Measurements from ENCODE around the gene ANKRD7.

ANKRD7 gene

GRCh38 chr7:118252087-118252486, 27.6 kb downstream of the ANKRD7 start:
- no peak overlapping the region for H3K4me3 ChIP-seq (IDR thresholded peaks at IDR 0.05; ENCODE audit: insufficient read depth, low read depth, low read length)
- no peaks in the 10 kb centered on the region for H3K36me3 ChIP-seq (ENCODE audit: insufficient read depth)
- no peak overlapping the region for H3K27ac ChIP-seq
- no peaks in the 10 kb centered on the region for H3K79me2 ChIP-seq (ENCODE audit: insufficient read depth, low read depth)
- no peaks in the 10 kb centered on the region for H3K4me1 ChIP-seq (ENCODE audit: low read depth, poor library complexity, severe bottlenecking)
- no peaks in the 10 kb centered on the region for H4K20me1 ChIP-seq (ENCODE audit: insufficient read depth)
- no peak overlapping the region for H3K9ac ChIP-seq
- no peak overlapping the region for H3K4me2 ChIP-seq
- no peak overlapping the region for H2AFZ ChIP-seq (ENCODE audit: low read depth)
- TF ChIP-seq, protein P1, sequence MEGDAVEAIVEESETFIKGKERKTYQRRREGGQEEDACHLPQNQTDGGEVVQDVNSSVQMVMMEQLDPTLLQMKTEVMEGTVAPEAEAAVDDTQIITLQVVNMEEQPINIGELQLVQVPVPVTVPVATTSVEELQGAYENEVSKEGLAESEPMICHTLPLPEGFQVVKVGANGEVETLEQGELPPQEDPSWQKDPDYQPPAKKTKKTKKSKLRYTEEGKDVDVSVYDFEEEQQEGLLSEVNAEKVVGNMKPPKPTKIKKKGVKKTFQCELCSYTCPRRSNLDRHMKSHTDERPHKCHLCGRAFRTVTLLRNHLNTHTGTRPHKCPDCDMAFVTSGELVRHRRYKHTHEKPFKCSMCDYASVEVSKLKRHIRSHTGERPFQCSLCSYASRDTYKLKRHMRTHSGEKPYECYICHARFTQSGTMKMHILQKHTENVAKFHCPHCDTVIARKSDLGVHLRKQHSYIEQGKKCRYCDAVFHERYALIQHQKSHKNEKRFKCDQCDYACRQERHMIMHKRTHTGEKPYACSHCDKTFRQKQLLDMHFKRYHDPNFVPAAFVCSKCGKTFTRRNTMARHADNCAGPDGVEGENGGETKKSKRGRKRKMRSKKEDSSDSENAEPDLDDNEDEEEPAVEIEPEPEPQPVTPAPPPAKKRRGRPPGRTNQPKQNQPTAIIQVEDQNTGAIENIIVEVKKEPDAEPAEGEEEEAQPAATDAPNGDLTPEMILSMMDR (conservative IDR thresholded peaks at IDR 0.05; ENCODE audit: low read depth, low read length) = no peak
- H3K27me3 ChIP-seq (ENCODE audit: insufficient read depth, low read depth) = no peaks in the 10 kb centered on the region

GRCh38 chr7:118259115-118259514, 34.6 kb downstream of the ANKRD7 start:
- Histone ChIP-seq H3K9ac (no peak overlapping the region), H3K79me2 (ENCODE audit: insufficient read depth, low read depth) (no peaks in the 10 kb centered on the region)
- TF ChIP-seq, protein P1 (conservative IDR thresholded peaks at IDR 0.05; ENCODE audit: low read depth, low read length) = no peak; the same call in 1 of the 2 replicates

GRCh38 chr7:118264836-118265235, 40.3 kb downstream of the ANKRD7 start:
- no peak overlapping the region for H3K27ac ChIP-seq

More at GRCh38 chr7:118259115-118259514, 34.6 kb downstream of the ANKRD7 start:
- Histone ChIP-seq H3K36me3 (ENCODE audit: insufficient read depth) (no peaks in the 10 kb centered on the region), H3K4me3 (IDR thresholded peaks at IDR 0.05; ENCODE audit: insufficient read depth, low read depth, low read length) (no peak overlapping the region), H3K27ac (no peak overlapping the region), H4K20me1 (ENCODE audit: insufficient read depth) (no peaks in the 10 kb centered on the region), H3K4me2 (no peak overlapping the region), H3K27me3 (ENCODE audit: insufficient read depth, low read depth) (no peaks in the 10 kb centered on the region), H3K4me1 (ENCODE audit: low read depth, poor library complexity, severe bottlenecking) (no peaks in the 10 kb centered on the region), H2AFZ (ENCODE audit: low read depth) (no peak overlapping the region)

GRCh38 chr7:118280319-118281012, 56.0 kb downstream of the ANKRD7 start:
- H3K27ac ChIP-seq = no peak overlapping the region
- no peak overlapping the region for H2AFZ ChIP-seq (ENCODE audit: low read depth)

More at GRCh38 chr7:118264836-118265235, 40.3 kb downstream of the ANKRD7 start:
- Histone ChIP-seq H2AFZ (ENCODE audit: low read depth) (no peak overlapping the region), H3K4me3 (IDR thresholded peaks at IDR 0.05; ENCODE audit: insufficient read depth, low read depth, low read length) (no peak overlapping the region), H3K4me2 (no peak overlapping the region), H3K4me1 (ENCODE audit: low read depth, poor library complexity, severe bottlenecking) (no peaks in the 10 kb centered on the region), H4K20me1 (ENCODE audit: insufficient read depth) (no peaks in the 10 kb centered on the region), H3K27me3 (ENCODE audit: insufficient read depth, low read depth) (no peaks in the 10 kb centered on the region), H3K9ac (no peak overlapping the region), H3K36me3 (ENCODE audit: insufficient read depth) (no peaks in the 10 kb centered on the region), H3K79me2 (ENCODE audit: insufficient read depth, low read depth) (no peaks in the 10 kb centered on the region)
- TF ChIP-seq, protein P1 (conservative IDR thresholded peaks at IDR 0.05; ENCODE audit: low read depth, low read length) = no peak

More at GRCh38 chr7:118280319-118281012, 56.0 kb downstream of the ANKRD7 start:
- Histone ChIP-seq H3K4me1 (ENCODE audit: low read depth, poor library complexity, severe bottlenecking) (peaks cover 4% of the 10 kb centered on the region), H3K9ac (no peak overlapping the region), H3K36me3 (ENCODE audit: insufficient read depth) (no peaks in the 10 kb centered on the region), H3K27me3 (ENCODE audit: insufficient read depth, low read depth) (no peaks in the 10 kb centered on the region), H3K4me3 (IDR thresholded peaks at IDR 0.05; ENCODE audit: insufficient read depth, low read depth, low read length) (no peak overlapping the region), H3K4me2 (no peak overlapping the region), H4K20me1 (ENCODE audit: insufficient read depth) (no peaks in the 10 kb centered on the region), H3K79me2 (ENCODE audit: insufficient read depth, low read depth) (no peaks in the 10 kb centered on the region)
- TF ChIP-seq, protein P1 (conservative IDR thresholded peaks at IDR 0.05; ENCODE audit: low read depth, low read length) = no peak

All from KMS-11 (cell line).